Suppressor macrophage (primary cell): ENCODE data around the gene SUGP1.

ENCODE experiments used
- DNase-seq, 4 experiments: peaks; one replicate each; pipeline ENCODE4 v3.0.0-alpha.2; 2020 to 2022

Gene SUGP1

GRCh38 chr19:19341026-19341425, 20.7 kb upstream of the SUGP1 start:
- DNase-seq = no peak

- DNase-seq = no peak
Measured at GRCh38 chr19:19338082-19338481, 17.8 kb upstream of the SUGP1 start.

- no peak for DNase-seq
Measured at GRCh38 chr19:19337120-19337519, 16.8 kb upstream of the SUGP1 start.

- DNase-seq = no peak
Measured at GRCh38 chr19:19336597-19336996, 16.3 kb upstream of the SUGP1 start.

GRCh38 chr19:19335408-19336158, 15.3 kb upstream of the SUGP1 start:
- DNase-seq = no peak

GRCh38 chr19:19334989-19335344, 14.7 kb upstream of the SUGP1 start:
- no peak for DNase-seq

GRCh38 chr19:19334063-19334988, 14.0 kb upstream of the SUGP1 start:
- no peak for DNase-seq

- DNase-seq = peak; percentile 37 to 68 (median 54)
Measured at GRCh38 chr19:19329126-19329525, 8.8 kb upstream of the SUGP1 start.

- no peak for DNase-seq
Measured at GRCh38 chr19:19327672-19328071, 7.4 kb upstream of the SUGP1 start.

- DNase-seq = no peak
Measured at GRCh38 chr19:19324059-19324770, 3.9 kb upstream of the SUGP1 start.

- peak; percentile 60 to 72 (median 62) for DNase-seq
Measured at GRCh38 chr19:19321141-19321577, 850 bp upstream of the SUGP1 start.

- peak; percentile 3 to 40 (median 19) for DNase-seq
Measured at GRCh38 chr19:19319732-19320360, 463 bp downstream of the SUGP1 start.

- DNase-seq = no peak
Measured at GRCh38 chr19:19316082-19316481, 4.2 kb downstream of the SUGP1 start.

GRCh38 chr19:19315444-19315843, 4.9 kb downstream of the SUGP1 start:
- DNase-seq = no peak

GRCh38 chr19:19308373-19308772, 11.9 kb downstream of the SUGP1 start:
- no peak for DNase-seq

GRCh38 chr19:19306191-19306590, 14.1 kb downstream of the SUGP1 start:
- DNase-seq = no peak

GRCh38 chr19:19305696-19306095, 14.6 kb downstream of the SUGP1 start:
- DNase-seq = no peak

- no peak for DNase-seq
Measured at GRCh38 chr19:19305066-19305465, 15.2 kb downstream of the SUGP1 start.

GRCh38 chr19:19304186-19304965, 15.9 kb downstream of the SUGP1 start:
- no peak for DNase-seq

GRCh38 chr19:19303411-19303810, 16.9 kb downstream of the SUGP1 start:
- DNase-seq = no peak

- DNase-seq = no peak
Measured at GRCh38 chr19:19300613-19301012, 19.7 kb downstream of the SUGP1 start.

GRCh38 chr19:19297759-19298158, 22.6 kb downstream of the SUGP1 start:
- no peak for DNase-seq
